Endothelial cell of umbilical vein (primary cell): ENCODE data around the gene LMNTD1. TPM values are rescaled to one million over a fixed set of nuclear protein-coding genes. Genes with fewer than 3 reads are reported as not detected.

Source experiments
- BruUV-seq: library from RNA; stranded (reverse); fragments of 400-500 nt; replicated peaks from 2 replicates; lab custom pipeline; 2021; lab: Mats Ljungman, UMichigan
- CTCF ChIA-PET: fragments of 300-600, 350-600 bp; sonication (Branson Sonifier 250); formaldehyde crosslinking; loops from one replicate; lab custom pipeline; 2021; ENCODE audit warnings: antibody characterized with exemption, inconsistent platforms; lab: Charles Lee
- POLR2A ChIA-PET: fragments of 300-600, 350-600 bp; sonication (Branson Sonifier 250); formaldehyde crosslinking; loops from one replicate; lab custom pipeline; 2021; ENCODE audit warnings: antibody characterized with exemption, inconsistent platforms; lab: Charles Lee
- DNase-seq: peaks from one replicate; pipeline ENCODE4 v3.0.0-alpha.2; 2011; ENCODE audit warnings: low read depth, low spot score
- FAIRE-seq: peaks from 2 replicates; lab custom pipeline; 2011; peaks lifted over from hg19 to GRCh38; lab: Jason Lieb, UNC
- H2AFZ ChIP-seq: 2 replicates; pipeline ENCODE4 v1.6.0; 2012; ENCODE audit warnings: low read depth, low read length, control low read depth, inconsistent platforms
- H3K27ac ChIP-seq: 2 replicates; pipeline ENCODE4 v1.5.1; 2011; ENCODE audit warnings: low read depth, mild to moderate bottlenecking, control low read depth, low read length, moderate library complexity; ENCODE audit not compliant: insufficient read depth
- H3K27me3 ChIP-seq, 2 experiments: 2 replicates each; pipeline versions ENCODE4 v1.6.0 to v1.6.1; 2011; ENCODE audit warnings: low read length in 2 of 2, mixed read lengths in 1 of 2; ENCODE audit not compliant: control insufficient read depth in 2 of 2, insufficient read depth in 2 of 2
- H3K36me3 ChIP-seq, 2 experiments: 2 replicates in 1 of 2; 3 replicates in 1 of 2; pipeline ENCODE4 v1.5.1; 2011; ENCODE audit warnings: low read length in 2 of 2, mild to moderate bottlenecking in 1 of 2, moderate library complexity in 1 of 2; ENCODE audit not compliant: control insufficient read depth in 2 of 2, insufficient read depth in 2 of 2; ENCODE audit errors: extremely low read depth in 1 of 2
- H3K4me1 ChIP-seq: 3 replicates; pipeline ENCODE4 v1.5.1; 2011; ENCODE audit warnings: mild to moderate bottlenecking, low read length; ENCODE audit not compliant: control insufficient read depth, insufficient read depth; ENCODE audit errors: extremely low read depth
- H3K4me2 ChIP-seq: 2 replicates; pipeline ENCODE4 v1.6.1; 2011; ENCODE audit warnings: low read length, control low read depth, mixed read lengths; ENCODE audit not compliant: insufficient read depth
- H3K4me3 ChIP-seq, 3 experiments: fragments of 200-600 bp in 1 of 3; sonication (generic), shearing (Covaris generic) in 1 of 3; replicated peaks in 1 of 3; 2 replicates each; pipeline ENCODE4 v1.5.1; 2011 to 2016; ENCODE audit warnings: control low read depth in 3 of 3, low read length in 3 of 3, mild to moderate bottlenecking in 2 of 3, inconsistent platforms in 1 of 3, low read depth in 1 of 3, moderate library complexity in 1 of 3; ENCODE audit not compliant: insufficient read depth in 1 of 3
- H3K79me2 ChIP-seq: 2 replicates; pipeline ENCODE4 v1.6.0; 2012; ENCODE audit warnings: low read length, inconsistent platforms; ENCODE audit not compliant: control insufficient read depth, insufficient read depth
- H3K9ac ChIP-seq: replicated peaks from 2 replicates; pipeline ENCODE3; 2011; ENCODE audit warnings: low read length, control low read depth; ENCODE audit not compliant: insufficient read depth; ENCODE audit errors: extremely low read depth
- H3K9me1 ChIP-seq: replicated peaks from 3 replicates; pipeline ENCODE4 v1.6.0; 2011; ENCODE audit warnings: mild to moderate bottlenecking, low read length; ENCODE audit not compliant: control insufficient read depth, insufficient read depth; ENCODE audit errors: extremely low read depth
- H3K9me3 ChIP-seq: replicated peaks from 2 replicates; pipeline ENCODE4 v1.5.1; 2012; ENCODE audit warnings: low read length, inconsistent platforms; ENCODE audit not compliant: control insufficient read depth, insufficient read depth
- H4K20me1 ChIP-seq: replicated peaks from 2 replicates; pipeline ENCODE3; 2011; ENCODE audit warnings: mild to moderate bottlenecking, low read length; ENCODE audit not compliant: control insufficient read depth, insufficient read depth; ENCODE audit errors: extremely low read depth
- EZH2 ChIP-seq: IDR thresholded peaks from 2 replicates; pipeline ENCODE4 v1.6.1; 2012; ENCODE audit warnings: borderline replicate concordance, low read depth, mild to moderate bottlenecking, moderate library complexity, low read length, inconsistent platforms; ENCODE audit not compliant: severe bottlenecking
- FOS ChIP-seq: IDR thresholded peaks from 2 replicates; pipeline ENCODE4 v1.6.1; 2011; ENCODE audit warnings: mild to moderate bottlenecking, low read length, moderate library complexity, borderline replicate concordance; ENCODE audit not compliant: insufficient read depth
- GATA2 ChIP-seq: IDR thresholded peaks from 2 replicates; pipeline ENCODE4 v1.7.0; 2011; ENCODE audit warnings: low read depth, mild to moderate bottlenecking, moderate library complexity, mixed read lengths, low read length; ENCODE audit not compliant: insufficient read length, insufficient read depth
- JUN ChIP-seq: IDR thresholded peaks from 2 replicates; pipeline ENCODE4 v1.6.1; 2011; ENCODE audit warnings: borderline replicate concordance, low read depth; ENCODE audit not compliant: insufficient read length, insufficient read depth
- MYC ChIP-seq: IDR thresholded peaks from one replicate; pipeline ENCODE4 v1.6.1; 2011; ENCODE audit warnings: mild to moderate bottlenecking, low read depth, low read length
- POLR2A ChIP-seq: IDR thresholded peaks from 2 replicates; pipeline ENCODE4 v1.6.1; 2012; ENCODE audit warnings: low read depth, mild to moderate bottlenecking, control low read depth, low read length
- POLR2AphosphoS5 ChIP-seq: IDR thresholded peaks from 2 replicates; pipeline ENCODE4 v1.6.1; 2012; ENCODE audit warnings: low read depth, mild to moderate bottlenecking, control low read depth, low read length, moderate library complexity; ENCODE audit not compliant: insufficient read depth
- dilution Hi-C: fragments of 300-500 bp; cut with MboI; formaldehyde crosslinking; loops from one replicate; pipeline ENCODE4 v1.15.0; 2019; ENCODE audit warnings: low sequenced_read_pairs; ENCODE audit not compliant: extremely low pct_ligation_motif_present
- intact Hi-C: fragments of 100-400 bp; cut with micrococcal nuclease; formaldehyde crosslinking; loops from one replicate; pipeline ENCODE4 v1.10.0; 2022
- polyA plus RNA-seq, 4 experiments: library from polyadenylated mRNA; depleted of rRNA in 3 of 4; stranded (reverse) in 3 of 4; unstranded in 1 of 4; fragments of >200 nt; gene quantifications; 2 replicates each; pipeline versions ENCODE4 v1.2.1 to v1.2.3, GENCODE V29; 2011 to 2012; ENCODE audit warnings: missing spikeins in 1 of 4
- total RNA-seq: library from RNA; stranded (reverse); gene quantifications from 2 replicates; pipeline ENCODE4 v1.2.3, GENCODE V29; 2021
- TF ChIP-seq, protein P1 (sequence below), 2 donors: IDR thresholded peaks; 1 replicate in 1 of 2; 2 replicates in 1 of 2; pipeline ENCODE4 v1.5.1; 2011; ENCODE audit warnings: low read length in 2 of 2, mild to moderate bottlenecking in 2 of 2, moderate library complexity in 2 of 2, control low read depth in 1 of 2, inconsistent platforms in 1 of 2, low read depth in 1 of 2; ENCODE audit not compliant: insufficient read depth in 1 of 2; ENCODE audit errors: extremely low read depth in 1 of 2
- TF ChIP-seq, protein P2 (sequence below): IDR thresholded peaks from 2 replicates; pipeline ENCODE4 v1.6.1; 2011; ENCODE audit not compliant: insufficient read depth, insufficient read length

The LMNTD1 gene
- total and polyA plus RNA-seq, 2 donors (not counting 3 experiments of a cell fraction or from before 2014, with no cell fraction given), result not detected

DNA sequence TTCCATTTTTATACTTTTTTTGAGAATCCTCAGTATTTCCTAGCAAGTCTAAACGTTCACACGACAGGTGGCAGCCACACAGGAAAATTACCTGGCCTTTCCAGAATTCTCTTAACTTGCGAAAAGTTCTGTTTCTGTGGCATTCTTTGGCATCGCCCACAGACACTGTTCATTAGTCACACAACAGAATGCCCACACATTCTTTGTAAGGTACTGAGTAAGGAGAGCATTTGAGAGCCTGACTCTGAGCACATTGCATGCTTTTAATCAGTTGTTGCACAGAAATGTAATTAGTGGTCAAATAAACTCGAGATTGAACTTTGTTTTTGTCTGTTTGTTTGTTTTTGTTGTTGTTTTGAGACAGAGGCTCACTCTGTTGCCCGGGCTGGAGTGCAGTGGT lies 52.4 kb downstream of the LMNTD1 start:
- dilution Hi-C loops (no loop called here), intact Hi-C loops (no loop called here)
- POLR2A ChIA-PET, result no interaction called here
- no peaks in the 10 kb centered on the region for H4K20me1 ChIP-seq
- peaks cover 6 to 10% of the 10 kb centered on the region in 2 experiments for H3K27me3 ChIP-seq
- H3K36me3 ChIP-seq, result no peaks in the 10 kb centered on the region
- H3K9me1 ChIP-seq, result no peaks in the 10 kb centered on the region
- FAIRE-seq (no peak), DNase-seq (no peak)
- H3K4me1 ChIP-seq, result no peaks in the 10 kb centered on the region
- no peaks in the 10 kb centered on the region for H3K79me2 ChIP-seq
- no peak overlapping the region for H3K9ac ChIP-seq
- BruUV-seq, result no TSS peak
- no peak overlapping the region for H2AFZ ChIP-seq
- no peak overlapping the region for H3K4me3 ChIP-seq
- H3K4me2 ChIP-seq, result no peak overlapping the region
- H3K9me3 ChIP-seq, result no peaks in the 10 kb centered on the region
- TF ChIP-seq, protein P1, sequence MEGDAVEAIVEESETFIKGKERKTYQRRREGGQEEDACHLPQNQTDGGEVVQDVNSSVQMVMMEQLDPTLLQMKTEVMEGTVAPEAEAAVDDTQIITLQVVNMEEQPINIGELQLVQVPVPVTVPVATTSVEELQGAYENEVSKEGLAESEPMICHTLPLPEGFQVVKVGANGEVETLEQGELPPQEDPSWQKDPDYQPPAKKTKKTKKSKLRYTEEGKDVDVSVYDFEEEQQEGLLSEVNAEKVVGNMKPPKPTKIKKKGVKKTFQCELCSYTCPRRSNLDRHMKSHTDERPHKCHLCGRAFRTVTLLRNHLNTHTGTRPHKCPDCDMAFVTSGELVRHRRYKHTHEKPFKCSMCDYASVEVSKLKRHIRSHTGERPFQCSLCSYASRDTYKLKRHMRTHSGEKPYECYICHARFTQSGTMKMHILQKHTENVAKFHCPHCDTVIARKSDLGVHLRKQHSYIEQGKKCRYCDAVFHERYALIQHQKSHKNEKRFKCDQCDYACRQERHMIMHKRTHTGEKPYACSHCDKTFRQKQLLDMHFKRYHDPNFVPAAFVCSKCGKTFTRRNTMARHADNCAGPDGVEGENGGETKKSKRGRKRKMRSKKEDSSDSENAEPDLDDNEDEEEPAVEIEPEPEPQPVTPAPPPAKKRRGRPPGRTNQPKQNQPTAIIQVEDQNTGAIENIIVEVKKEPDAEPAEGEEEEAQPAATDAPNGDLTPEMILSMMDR (IDR thresholded peaks at IDR 0.05; ENCODE audit: extremely low read depth in 1 of 2, insufficient read depth in 1 of 2, low read depth in 1 of 2, low read length in 2 of 2), result no peak
- TF ChIP-seq POLR2AphosphoS5 (no peak), JUN (no peak), FOS (no peak), POLR2A (no peak), MYC (no peak), EZH2 (no peak), GATA2 (no peak)
- TF ChIP-seq, protein P2, sequence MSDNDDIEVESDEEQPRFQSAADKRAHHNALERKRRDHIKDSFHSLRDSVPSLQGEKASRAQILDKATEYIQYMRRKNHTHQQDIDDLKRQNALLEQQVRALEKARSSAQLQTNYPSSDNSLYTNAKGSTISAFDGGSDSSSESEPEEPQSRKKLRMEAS, result no peak
- H3K27ac ChIP-seq, result no peak overlapping the region
- CTCF ChIA-PET, result no interaction called here
